Measurements from ENCODE around the gene ATP1A4.

ATP1A4 gene

DNA sequence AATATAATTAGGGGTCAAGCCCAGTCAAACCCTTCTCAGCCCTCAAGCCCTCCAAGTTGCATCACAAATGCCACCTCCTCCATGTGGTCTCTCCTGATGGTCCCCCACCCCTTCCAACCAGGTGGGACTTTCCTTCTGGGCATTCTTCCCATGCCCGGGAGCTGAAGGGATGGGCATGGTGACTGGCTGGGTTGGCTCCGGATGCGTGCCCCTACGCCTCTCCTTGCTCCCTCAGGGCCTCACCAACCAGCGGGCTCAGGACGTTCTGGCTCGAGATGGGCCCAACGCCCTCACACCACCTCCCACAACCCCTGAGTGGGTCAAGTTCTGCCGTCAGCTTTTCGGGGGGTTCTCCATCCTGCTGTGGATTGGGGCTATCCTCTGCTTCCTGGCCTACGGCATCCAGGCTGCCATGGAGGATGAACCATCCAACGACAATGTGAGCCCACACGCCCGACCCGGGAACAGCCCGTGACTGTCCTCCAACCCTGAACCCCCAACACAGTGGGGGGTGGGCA lies 28.4 kb upstream of the ATP1A4 start:
- TF ChIP-seq, protein P1, sequence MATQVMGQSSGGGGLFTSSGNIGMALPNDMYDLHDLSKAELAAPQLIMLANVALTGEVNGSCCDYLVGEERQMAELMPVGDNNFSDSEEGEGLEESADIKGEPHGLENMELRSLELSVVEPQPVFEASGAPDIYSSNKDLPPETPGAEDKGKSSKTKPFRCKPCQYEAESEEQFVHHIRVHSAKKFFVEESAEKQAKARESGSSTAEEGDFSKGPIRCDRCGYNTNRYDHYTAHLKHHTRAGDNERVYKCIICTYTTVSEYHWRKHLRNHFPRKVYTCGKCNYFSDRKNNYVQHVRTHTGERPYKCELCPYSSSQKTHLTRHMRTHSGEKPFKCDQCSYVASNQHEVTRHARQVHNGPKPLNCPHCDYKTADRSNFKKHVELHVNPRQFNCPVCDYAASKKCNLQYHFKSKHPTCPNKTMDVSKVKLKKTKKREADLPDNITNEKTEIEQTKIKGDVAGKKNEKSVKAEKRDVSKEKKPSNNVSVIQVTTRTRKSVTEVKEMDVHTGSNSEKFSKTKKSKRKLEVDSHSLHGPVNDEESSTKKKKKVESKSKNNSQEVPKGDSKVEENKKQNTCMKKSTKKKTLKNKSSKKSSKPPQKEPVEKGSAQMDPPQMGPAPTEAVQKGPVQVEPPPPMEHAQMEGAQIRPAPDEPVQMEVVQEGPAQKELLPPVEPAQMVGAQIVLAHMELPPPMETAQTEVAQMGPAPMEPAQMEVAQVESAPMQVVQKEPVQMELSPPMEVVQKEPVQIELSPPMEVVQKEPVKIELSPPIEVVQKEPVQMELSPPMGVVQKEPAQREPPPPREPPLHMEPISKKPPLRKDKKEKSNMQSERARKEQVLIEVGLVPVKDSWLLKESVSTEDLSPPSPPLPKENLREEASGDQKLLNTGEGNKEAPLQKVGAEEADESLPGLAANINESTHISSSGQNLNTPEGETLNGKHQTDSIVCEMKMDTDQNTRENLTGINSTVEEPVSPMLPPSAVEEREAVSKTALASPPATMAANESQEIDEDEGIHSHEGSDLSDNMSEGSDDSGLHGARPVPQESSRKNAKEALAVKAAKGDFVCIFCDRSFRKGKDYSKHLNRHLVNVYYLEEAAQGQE (IDR thresholded peaks at IDR 0.05; ENCODE audit: insufficient read depth in 1 of 2, low read depth in 2 of 2, low read length in 2 of 2), result no peak
- no peak for TF ChIP-seq FOXP2 (optimal IDR thresholded peaks at IDR 0.05; ENCODE audit: borderline replicate concordance, extremely low read depth, extremely low read length, insufficient read depth)
- TF ChIP-seq TAF1 (IDR thresholded peaks at IDR 0.05; ENCODE audit: borderline replicate concordance, insufficient read depth, low read length), result no peak

DNA sequence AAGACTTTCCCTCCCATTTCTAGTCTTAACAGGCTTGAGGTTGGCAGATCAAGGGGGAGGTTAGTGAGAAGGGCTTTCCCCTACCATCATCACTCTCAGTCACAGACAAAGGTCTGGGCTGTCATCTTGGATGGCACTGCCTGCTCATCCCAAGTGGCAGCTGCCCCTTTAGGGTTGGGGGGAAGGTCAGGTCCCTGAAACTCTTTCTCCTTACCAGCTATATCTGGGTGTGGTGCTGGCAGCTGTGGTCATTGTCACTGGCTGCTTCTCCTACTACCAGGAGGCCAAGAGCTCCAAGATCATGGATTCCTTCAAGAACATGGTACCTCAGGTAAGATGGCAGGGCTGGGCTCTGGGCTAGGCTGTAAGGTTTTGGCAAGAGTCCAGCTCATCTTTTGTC lies 27.7 kb upstream of the ATP1A4 start:
- TF ChIP-seq SIN3A (IDR thresholded peaks at IDR 0.05; ENCODE audit: borderline replicate concordance, insufficient read depth, low read length) (no peak), FOXP2 (optimal IDR thresholded peaks at IDR 0.05; ENCODE audit: borderline replicate concordance, extremely low read depth, extremely low read length, insufficient read depth) (no peak), POLR2AphosphoS5 (IDR thresholded peaks at IDR 0.05; ENCODE audit: low read depth, low read length) (no peak), TAF1 (IDR thresholded peaks at IDR 0.05; ENCODE audit: borderline replicate concordance, insufficient read depth, low read length) (no peak)
- TF ChIP-seq, protein P1 (IDR thresholded peaks at IDR 0.05; ENCODE audit: insufficient read depth in 1 of 2, low read depth in 2 of 2, low read length in 2 of 2), result no peak

DNA sequence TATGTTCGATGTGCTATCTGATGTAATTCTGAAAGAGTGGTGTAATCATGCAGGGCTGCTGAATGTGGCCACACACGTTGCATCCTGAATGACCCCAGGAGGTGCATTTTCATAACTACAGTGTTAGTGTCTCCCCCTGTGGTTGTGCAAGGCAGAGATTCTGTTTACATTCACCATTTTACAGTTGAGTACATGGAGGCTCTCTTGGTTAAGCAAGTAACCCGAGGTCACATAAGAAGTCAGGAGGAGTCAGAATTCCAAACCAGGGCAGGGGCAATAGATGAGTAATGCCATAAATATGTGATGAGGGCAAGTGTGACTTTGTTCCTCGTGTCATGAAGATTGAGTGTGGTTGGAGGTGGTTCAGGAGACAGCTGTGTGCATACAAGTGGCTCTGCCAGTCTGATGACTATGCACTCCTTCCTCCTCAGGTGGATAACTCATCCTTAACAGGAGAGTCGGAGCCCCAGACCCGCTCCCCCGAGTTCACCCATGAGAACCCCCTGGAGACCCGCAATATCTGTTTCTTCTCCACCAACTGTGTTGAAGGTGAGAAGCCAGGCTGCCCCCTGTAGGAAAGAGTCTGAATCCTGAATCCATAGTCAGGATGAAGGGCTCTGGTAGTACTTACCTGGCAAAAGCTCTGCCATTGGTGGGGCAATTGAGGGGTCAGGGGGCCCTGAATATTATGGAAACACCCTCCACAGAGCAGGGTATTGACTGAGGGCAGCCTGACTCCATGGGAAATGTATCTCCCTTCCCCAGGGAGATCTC lies 26.5 kb upstream of the ATP1A4 start:
- no peak for TF ChIP-seq FOXP2 (optimal IDR thresholded peaks at IDR 0.05; ENCODE audit: borderline replicate concordance, extremely low read depth, extremely low read length, insufficient read depth)
- no peak for TF ChIP-seq SIN3A (IDR thresholded peaks at IDR 0.05; ENCODE audit: borderline replicate concordance, insufficient read depth, low read length)
- no peak for TF ChIP-seq POLR2AphosphoS5 (IDR thresholded peaks at IDR 0.05; ENCODE audit: low read depth, low read length)

DNA sequence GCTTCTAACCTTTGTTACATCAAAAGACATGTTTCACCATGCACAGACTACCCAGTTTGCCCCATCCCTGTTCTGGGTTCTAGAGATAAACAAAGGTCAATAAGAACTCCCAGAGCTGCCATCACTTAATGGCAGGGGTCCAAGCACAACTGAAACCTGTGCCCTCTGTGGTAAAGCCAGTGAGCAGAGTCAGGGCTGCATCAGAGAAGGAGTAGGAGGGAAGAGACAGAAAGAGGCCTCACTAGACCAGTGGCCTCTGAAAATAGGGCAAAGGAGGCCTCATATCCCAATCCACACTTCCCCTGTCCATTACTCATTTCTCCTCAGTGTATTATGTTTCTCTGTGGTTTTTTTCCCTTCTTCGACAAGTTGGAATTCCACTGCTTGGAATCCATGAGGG lies 25.7 kb upstream of the ATP1A4 start:
- TF ChIP-seq SIN3A (IDR thresholded peaks at IDR 0.05; ENCODE audit: borderline replicate concordance, insufficient read depth, low read length), result no peak
- no peak for TF ChIP-seq POLR2AphosphoS5 (IDR thresholded peaks at IDR 0.05; ENCODE audit: low read depth, low read length)
- TF ChIP-seq FOXP2 (optimal IDR thresholded peaks at IDR 0.05; ENCODE audit: borderline replicate concordance, extremely low read depth, extremely low read length, insufficient read depth), result no peak
- TF ChIP-seq, protein P1 (IDR thresholded peaks at IDR 0.05; ENCODE audit: insufficient read depth in 1 of 2, low read depth in 2 of 2, low read length in 2 of 2), result no peak
- TF ChIP-seq TAF1 (IDR thresholded peaks at IDR 0.05; ENCODE audit: borderline replicate concordance, insufficient read depth, low read length), result no peak

DNA sequence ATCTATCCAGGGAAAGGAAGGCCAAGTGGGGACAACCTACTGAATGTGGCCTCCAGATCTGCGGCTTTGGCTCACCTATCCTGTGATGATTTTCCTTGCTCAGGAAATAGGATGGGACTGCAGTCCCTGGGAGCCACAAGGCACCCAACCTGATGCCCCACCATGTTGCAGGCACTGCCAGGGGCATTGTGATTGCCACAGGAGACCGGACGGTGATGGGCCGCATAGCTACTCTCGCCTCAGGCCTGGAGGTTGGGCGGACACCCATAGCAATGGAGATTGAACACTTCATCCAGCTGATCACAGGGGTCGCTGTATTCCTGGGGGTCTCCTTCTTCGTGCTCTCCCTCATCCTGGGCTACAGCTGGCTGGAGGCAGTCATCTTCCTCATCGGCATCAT lies 24.0 kb upstream of the ATP1A4 start:
- TF ChIP-seq, protein P1 (IDR thresholded peaks at IDR 0.05; ENCODE audit: insufficient read depth in 1 of 2, low read depth in 2 of 2, low read length in 2 of 2), result no peak
- TF ChIP-seq FOXP2 (optimal IDR thresholded peaks at IDR 0.05; ENCODE audit: borderline replicate concordance, extremely low read depth, extremely low read length, insufficient read depth) (no peak), POLR2AphosphoS5 (IDR thresholded peaks at IDR 0.05; ENCODE audit: low read depth, low read length) (no peak), TAF1 (IDR thresholded peaks at IDR 0.05; ENCODE audit: borderline replicate concordance, insufficient read depth, low read length) (no peak), SIN3A (IDR thresholded peaks at IDR 0.05; ENCODE audit: borderline replicate concordance, insufficient read depth, low read length) (no peak)
